Tibial nerve (tissue), 4 donors: ENCODE data around the gene DPP10.

Experiments used
- EP300 ChIP-seq, 2 donors: sonication (generic); formaldehyde crosslinking; IDR thresholded peaks; one replicate each; pipeline ENCODE4 v1.6.1; 2017; ENCODE audit warnings: antibody characterized with exemption in 2 of 2, mild to moderate bottlenecking in 1 of 2
- POLR2A ChIP-seq, 2 donors: fragments of 450-650 bp; IDR thresholded peaks; one replicate each; pipeline ENCODE4 v1.6.1; 2017; ENCODE audit warnings: antibody characterized with exemption in 2 of 2, mild to moderate bottlenecking in 2 of 2, moderate library complexity in 2 of 2
- TF ChIP-seq, protein P1 (sequence below), 5 experiments: fragments of 200-600 bp in 3 of 5; fragments of 450-650 bp in 2 of 5; sonication (generic) in 3 of 5; IDR thresholded peaks; one replicate each; pipeline ENCODE4 v1.5.1; 2016 to 2019; ENCODE audit warnings: antibody characterized with exemption in 5 of 5, mild to moderate bottlenecking in 3 of 5, moderate library complexity in 2 of 5

DNA sequence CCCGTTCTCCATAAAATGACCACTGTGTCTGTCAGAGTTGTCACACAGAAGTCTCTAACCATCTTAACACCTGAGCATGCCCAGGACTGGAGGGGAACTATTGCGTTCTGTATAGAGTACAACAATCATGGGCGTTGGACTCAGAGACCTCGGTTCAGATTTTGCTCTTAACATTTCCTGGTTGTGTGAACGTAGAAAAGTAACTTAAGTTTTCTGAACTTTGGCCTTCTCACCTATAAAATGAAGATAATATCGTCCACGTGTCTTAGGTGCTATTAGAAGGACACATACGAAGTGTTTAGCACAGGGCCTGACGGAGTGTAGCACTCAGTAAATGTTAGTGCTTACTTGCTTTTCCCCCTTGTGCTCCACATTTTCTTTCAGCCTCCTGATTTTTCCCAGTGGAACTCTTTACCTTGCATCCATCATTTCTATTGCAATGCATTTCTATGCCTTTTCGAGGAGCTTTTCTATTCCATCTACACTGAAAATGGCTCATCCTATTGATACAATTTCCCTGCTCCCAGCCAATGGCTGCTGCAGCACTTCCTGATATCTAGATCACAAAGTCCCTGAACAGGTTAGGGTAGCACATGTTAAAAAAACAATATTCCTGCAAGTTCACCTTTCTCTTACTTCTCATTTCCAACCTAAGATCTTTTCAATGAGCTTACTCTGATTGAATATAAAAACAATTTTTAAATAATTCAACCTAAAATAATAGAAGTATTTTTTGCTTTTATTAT, 22.7 kb downstream of the DPP10 start:
- no peak for TF ChIP-seq POLR2A (IDR thresholded peaks at IDR 0.05)
- no peak for TF ChIP-seq EP300 (IDR thresholded peaks at IDR 0.05)
- TF ChIP-seq, protein P1, sequence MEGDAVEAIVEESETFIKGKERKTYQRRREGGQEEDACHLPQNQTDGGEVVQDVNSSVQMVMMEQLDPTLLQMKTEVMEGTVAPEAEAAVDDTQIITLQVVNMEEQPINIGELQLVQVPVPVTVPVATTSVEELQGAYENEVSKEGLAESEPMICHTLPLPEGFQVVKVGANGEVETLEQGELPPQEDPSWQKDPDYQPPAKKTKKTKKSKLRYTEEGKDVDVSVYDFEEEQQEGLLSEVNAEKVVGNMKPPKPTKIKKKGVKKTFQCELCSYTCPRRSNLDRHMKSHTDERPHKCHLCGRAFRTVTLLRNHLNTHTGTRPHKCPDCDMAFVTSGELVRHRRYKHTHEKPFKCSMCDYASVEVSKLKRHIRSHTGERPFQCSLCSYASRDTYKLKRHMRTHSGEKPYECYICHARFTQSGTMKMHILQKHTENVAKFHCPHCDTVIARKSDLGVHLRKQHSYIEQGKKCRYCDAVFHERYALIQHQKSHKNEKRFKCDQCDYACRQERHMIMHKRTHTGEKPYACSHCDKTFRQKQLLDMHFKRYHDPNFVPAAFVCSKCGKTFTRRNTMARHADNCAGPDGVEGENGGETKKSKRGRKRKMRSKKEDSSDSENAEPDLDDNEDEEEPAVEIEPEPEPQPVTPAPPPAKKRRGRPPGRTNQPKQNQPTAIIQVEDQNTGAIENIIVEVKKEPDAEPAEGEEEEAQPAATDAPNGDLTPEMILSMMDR (IDR thresholded peaks at IDR 0.05), result no peak
